ENCODE data around the gene ICAM1. TPM values are rescaled to one million over a fixed set of nuclear protein-coding genes. Genes with fewer than 3 reads are reported as not detected.

ICAM1 gene
- total RNA-seq, 1 donor from 2014 or later: 19.0 TPM

- H3K9me3 Mint-ChIP-seq (ENCODE audit: low read depth): no peaks in the 10 kb centered on the region
- peaks cover 2% of the 10 kb centered on the region for H3K36me3 Mint-ChIP-seq (ENCODE audit: low read depth)
- H3K4me3 Mint-ChIP-seq (ENCODE audit: unreplicated experiment): no peak overlapping the region
- no peak for DNase-seq (ENCODE audit: low spot score)
- no peak overlapping the region for H3K27ac Mint-ChIP-seq (ENCODE audit: unreplicated experiment)
- no peak for TF ChIP-seq CTCF (IDR thresholded peaks at IDR 0.05)
- peaks cover 7% of the 10 kb centered on the region for H3K4me1 Mint-ChIP-seq (ENCODE audit: low read depth)
- peaks cover 18% of the 10 kb centered on the region for H3K27me3 Mint-ChIP-seq (ENCODE audit: low read depth)
Measured at GRCh38 chr19:10299545-10300458, 28.9 kb downstream of the ICAM1 start.

GRCh38 chr19:10305139-10305806 is 34.4 kb downstream of the ICAM1 start:
- H3K9me3 Mint-ChIP-seq (ENCODE audit: low read depth): no peaks in the 10 kb centered on the region
- H3K4me3 Mint-ChIP-seq (ENCODE audit: unreplicated experiment): no peak overlapping the region
- H3K36me3 Mint-ChIP-seq (ENCODE audit: low read depth): peaks cover under 1% of the 10 kb centered on the region
- H3K4me1 Mint-ChIP-seq (ENCODE audit: low read depth): peaks cover 3% of the 10 kb centered on the region
- H3K27me3 Mint-ChIP-seq (ENCODE audit: low read depth): peaks cover 3% of the 10 kb centered on the region
- no peak overlapping the region for H3K27ac Mint-ChIP-seq (ENCODE audit: unreplicated experiment)
- no peak for DNase-seq (ENCODE audit: low spot score)
- no peak for TF ChIP-seq CTCF (IDR thresholded peaks at IDR 0.05)

GRCh38 chr19:10306327-10306726 is 35.4 kb downstream of the ICAM1 start:
- TF ChIP-seq CTCF (IDR thresholded peaks at IDR 0.05): no peak
- DNase-seq (ENCODE audit: low spot score): no peak
- H3K4me1 Mint-ChIP-seq (ENCODE audit: low read depth): peaks cover 3% of the 10 kb centered on the region
- H3K9me3 Mint-ChIP-seq (ENCODE audit: low read depth): no peaks in the 10 kb centered on the region
- peaks cover under 1% of the 10 kb centered on the region for H3K27me3 Mint-ChIP-seq (ENCODE audit: low read depth)
- no peak overlapping the region for H3K4me3 Mint-ChIP-seq (ENCODE audit: unreplicated experiment)
- H3K27ac Mint-ChIP-seq (ENCODE audit: unreplicated experiment): no peak overlapping the region
- peaks cover 2% of the 10 kb centered on the region for H3K36me3 Mint-ChIP-seq (ENCODE audit: low read depth)

GRCh38 chr19:10309423-10309822 is 38.5 kb downstream of the ICAM1 start, which contains the start of gene ZGLP1:
Gene ZGLP1, minus strand, starts transcription at chr19:10309815.
- peak within 1 kb of the TSS; percentile 32 for H3K27ac Mint-ChIP-seq (ENCODE audit: unreplicated experiment)
- H3K36me3 Mint-ChIP-seq (ENCODE audit: low read depth): peaks cover 4% of the 10 kb centered on the region
- no peak for DNase-seq (ENCODE audit: low spot score)
- no peaks in the 10 kb centered on the region for H3K9me3 Mint-ChIP-seq (ENCODE audit: low read depth)
- H3K27me3 Mint-ChIP-seq (ENCODE audit: low read depth): no peaks in the 10 kb centered on the region
- peaks cover 6% of the 10 kb centered on the region for H3K4me1 Mint-ChIP-seq (ENCODE audit: low read depth)
- TF ChIP-seq CTCF (IDR thresholded peaks at IDR 0.05): no peak
- H3K4me3 Mint-ChIP-seq (ENCODE audit: unreplicated experiment): no peak within 1 kb of the TSS

All from chondrocyte (in vitro differentiated cells).